ENCODE data around the gene SLC6A6.

Gene SLC6A6

DNA sequence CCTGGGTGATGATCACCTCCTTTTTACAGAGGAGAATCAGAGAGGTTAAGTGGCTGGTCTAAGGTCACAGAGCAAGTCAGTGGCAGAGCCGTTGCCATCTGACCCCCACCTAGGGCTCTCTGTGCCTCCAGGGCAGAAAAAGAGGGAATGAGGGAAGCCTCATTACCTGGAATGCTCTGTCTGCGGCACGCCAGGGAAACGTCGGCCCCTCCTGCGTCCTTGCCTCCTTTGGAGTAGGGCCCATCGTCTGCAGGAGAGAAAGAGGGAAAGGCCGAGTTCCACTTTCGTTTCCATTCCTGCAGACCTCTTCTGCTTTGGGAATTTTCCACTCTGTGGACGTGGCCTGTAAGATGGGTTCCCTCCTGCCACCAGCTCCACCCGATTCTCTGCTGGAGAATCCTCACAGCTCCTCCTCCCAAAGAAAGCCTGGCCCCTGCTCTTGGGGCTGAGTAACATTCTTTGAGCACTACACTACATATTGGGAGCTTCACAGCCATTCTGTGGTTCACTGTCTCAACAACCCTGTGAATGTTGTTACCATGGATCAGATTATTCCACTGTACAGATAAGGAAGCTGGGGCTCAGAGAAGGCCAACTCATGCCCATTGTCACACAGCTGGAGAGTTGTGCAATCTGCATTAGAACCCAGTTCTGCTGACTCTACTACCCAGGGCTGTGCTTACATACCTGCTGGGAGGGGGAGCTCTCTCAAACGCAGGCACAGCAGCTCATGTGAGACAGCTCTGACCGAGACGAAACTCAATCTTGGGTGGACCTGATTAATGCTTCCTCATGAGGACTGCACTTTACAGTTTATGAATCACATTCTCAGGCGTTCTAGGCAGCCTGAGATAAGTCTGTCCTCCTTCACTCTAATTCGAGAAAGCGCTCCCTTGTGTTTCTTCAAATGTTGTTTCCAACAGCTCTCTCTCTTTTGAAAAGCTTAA is 123.6 kb downstream of the SLC6A6 start:
- DNase-seq = peak; percentile 59

- no peak for DNase-seq
These were observed 125.7 kb downstream of the SLC6A6 start for GRCh38 chr3:14528081-14528480.

DNA sequence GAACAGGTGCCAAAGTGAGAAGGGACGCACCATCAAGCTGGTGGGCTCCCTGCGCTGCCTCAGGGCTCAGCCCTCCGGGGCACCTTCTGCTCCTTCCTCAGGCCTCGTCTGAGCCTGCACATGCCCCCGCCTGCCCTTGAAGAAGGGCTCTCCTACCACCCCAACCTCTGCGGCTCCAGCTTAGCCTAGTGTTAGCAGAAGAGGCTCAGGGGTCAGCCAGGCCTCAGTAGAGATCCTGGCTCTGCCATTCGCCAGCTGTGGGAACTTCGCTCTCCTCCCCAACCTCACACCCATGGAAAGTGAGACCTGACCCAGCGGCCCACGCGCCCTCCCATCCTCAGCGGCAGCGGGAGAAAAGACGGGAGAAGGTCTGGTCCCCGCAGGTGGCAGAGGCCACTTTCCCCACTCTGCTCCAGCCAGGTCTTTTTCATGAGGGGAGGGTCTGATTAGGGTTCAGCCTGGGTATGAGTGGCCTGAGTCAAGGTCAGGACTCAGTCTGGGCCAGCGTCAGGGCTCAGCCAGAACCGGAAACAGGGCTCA is 129.5 kb downstream of the SLC6A6 start:
- DNase-seq = no peak

GRCh38 chr3:14532691-14533456 is 130.5 kb downstream of the SLC6A6 start:
- peak; percentile 80 for DNase-seq

DNA sequence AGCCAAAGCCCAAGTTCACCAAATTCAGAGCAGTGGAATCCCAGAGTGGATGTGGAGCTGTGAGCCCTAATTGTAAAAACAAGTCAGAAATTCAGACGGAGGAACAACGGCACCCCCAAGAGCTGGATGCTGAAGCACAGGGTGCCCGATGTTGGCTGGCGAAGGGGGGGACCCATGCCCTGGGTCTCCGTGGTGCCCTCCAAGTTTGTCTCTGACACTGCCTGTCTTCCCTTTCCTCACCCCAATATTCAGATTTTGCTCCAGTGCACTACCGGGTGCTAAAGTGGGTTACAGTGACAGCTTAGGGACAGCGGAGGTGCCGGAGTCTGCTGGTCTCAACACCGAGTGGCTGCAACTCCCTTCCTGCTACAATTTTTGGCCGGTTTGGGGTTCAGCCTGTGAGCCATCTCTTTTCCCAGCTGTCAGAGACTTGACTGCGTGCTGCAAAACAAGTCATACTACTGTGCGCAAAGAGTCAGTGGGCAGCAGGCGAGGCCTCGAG is 131.1 kb downstream of the SLC6A6 start:
- DNase-seq = no peak

- DNase-seq = no peak
These were observed 132.2 kb downstream of the SLC6A6 start for GRCh38 chr3:14534516-14535191.

DNA sequence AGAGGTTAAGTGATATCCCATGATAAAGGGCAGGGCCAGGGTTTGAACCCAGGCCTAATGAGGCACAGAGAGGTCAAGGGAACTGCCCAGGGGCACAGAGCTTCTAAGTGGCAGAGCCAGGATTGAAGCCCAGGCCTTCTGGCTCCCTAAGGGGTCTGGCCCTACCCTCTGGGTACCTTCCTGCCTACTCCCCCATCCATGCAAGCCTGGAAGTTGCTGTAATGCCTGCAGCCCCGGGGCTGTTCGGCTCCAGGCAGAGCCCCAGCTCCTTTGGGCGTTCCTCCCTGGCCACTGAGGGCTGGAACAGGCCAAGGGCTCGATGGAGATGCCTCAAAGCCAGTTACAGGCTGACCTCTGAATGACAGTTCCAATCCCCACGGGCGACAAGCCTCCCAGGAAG is 133.2 kb downstream of the SLC6A6 start:
- DNase-seq = no peak

DNA sequence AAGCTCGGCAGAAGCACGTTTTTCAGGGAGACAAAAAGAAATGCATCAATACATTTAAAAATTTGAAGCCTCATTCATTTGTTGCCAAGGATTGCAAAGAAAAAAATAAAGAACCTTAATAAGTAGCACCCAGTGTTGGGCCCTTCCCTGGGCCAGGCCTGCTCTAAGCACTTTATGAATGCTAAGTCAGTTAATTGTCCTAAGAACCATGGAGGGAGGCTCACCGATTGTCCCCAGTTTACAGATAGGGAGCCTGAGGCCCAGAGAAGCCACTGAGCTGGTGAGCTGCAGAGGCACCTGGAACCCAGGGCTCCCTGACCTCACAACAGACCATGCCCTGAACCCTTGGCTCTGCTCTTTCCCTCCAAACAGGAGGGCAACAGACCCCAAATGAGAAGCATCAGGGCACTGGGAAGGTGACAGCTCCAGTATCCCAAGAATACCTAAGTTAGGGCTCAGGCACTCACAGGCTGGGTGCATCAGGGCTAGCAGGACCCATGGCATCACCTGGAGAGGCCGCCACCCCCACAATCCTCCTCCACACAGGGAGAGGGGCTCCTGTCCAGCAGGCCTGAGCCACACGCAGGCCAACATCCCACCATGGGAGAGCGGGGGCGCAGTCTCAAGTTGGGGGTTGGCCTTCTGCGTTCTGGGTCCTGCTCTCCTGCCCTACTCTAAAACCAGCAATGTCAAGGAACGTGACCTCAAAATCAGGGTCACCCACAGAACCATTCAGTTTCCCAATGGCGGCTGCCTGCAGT is 133.8 kb downstream of the SLC6A6 start:
- DNase-seq = no peak

DNA sequence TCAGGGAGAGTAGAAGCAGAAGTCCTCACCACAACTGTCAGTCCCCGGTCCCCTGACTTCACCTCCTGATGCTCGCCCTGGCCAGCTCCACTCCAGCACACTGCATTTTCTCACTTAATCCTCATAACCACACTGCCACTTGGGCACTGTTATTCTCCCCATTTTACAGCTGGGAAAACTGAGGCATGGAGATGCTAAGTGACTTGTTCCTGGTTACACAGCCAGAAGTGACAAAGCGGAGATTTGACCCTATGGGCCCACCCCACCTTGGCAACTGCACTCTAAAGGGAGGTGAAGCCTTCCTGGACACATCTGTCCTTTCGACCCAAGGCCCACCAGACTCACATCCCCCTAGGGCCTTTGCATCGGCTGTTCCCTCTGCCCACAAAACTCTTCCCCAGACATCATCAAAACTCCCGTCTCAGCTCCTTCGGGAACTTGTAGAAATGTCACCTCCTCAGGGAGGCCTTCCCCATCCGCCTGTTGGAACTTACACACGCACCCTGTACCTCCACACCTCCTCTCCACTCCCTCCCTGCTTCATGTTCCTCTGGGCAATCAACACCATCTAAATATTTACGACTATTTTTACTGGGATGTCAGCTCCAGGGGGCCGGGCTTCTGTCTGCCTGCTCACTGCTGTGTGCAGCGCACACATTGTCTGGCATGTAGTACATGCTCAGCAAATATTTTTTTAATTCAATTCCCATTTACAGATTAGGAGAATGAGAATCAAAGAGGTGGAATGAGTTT is 134.6 kb downstream of the SLC6A6 start:
- no peak for DNase-seq

DNA sequence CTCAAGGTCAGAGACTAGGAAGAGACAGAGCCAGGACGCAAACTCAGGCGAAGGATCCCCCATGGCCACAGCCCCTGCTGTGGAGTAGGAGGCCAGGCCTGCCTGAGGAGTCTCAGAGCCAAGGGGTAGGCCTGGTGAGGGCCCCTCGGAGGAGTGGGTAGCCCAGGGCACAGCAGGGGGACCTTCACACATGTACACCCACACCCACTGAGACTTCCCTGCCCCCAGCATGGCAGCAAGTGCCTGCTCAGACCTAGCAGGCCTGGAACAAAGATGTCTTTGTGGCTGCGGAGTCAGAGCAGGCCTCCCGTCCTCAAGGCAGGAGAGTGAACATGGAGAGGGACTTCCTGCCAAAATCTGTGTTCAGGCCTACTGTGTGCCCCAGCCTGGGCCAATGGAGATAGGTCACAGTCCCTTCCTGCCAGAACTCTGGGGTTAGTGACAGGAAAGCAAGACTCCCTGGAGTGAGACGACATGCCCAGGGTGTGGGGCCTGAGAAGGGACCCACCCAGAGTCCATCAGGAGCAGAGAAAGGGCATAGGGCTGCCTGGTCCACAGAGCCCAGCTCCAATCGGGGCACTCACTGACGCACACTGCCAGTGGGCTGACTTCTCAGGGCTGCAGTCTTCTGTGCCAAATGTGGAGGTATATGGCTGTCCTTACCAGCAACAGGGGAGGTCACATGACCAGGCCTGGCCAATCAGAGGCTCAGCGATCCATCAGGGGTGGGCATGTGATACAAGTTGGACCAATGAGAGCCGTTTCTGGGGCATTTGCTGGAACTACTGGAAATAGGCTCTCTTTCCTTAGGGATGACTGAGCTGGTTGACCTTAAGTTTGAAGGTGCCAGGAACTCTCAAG is 135.4 kb downstream of the SLC6A6 start:
- peak; percentile 7 for DNase-seq

GRCh38 chr3:14538451-14539088 is 136.2 kb downstream of the SLC6A6 start:
- DNase-seq = no peak

All from NCI-H226 (cell line).